HG03439 (cell line): ENCODE data around the gene TGFBR3L.

Experiments
- ATAC-seq: cut with Tn5 transposase; IDR thresholded peaks from one replicate; pipeline ENCODE4 v1.9.1; 2021; ENCODE audit warnings: mild to moderate bottlenecking, moderate library complexity; ENCODE audit not compliant: unreplicated experiment

TGFBR3L gene

GRCh38 chr19:7903244-7904073 lies 11.2 kb upstream of the TGFBR3L start, which contains the start of gene MAP2K7:
Gene MAP2K7, plus strand, starts transcription at chr19:7903877. Its CDS starts 68 bp downstream, at chr19:7903945.
- peak; percentile 87 for ATAC-seq

- peak; percentile 33 for ATAC-seq
These were observed 10.3 kb upstream of the TGFBR3L start for GRCh38 chr19:7904074-7905020.

GRCh38 chr19:7905268-7905667 lies 9.4 kb upstream of the TGFBR3L start:
- ATAC-seq, result no peak

- no peak for ATAC-seq
These were observed 8.8 kb upstream of the TGFBR3L start for GRCh38 chr19:7905859-7906258.

DNA sequence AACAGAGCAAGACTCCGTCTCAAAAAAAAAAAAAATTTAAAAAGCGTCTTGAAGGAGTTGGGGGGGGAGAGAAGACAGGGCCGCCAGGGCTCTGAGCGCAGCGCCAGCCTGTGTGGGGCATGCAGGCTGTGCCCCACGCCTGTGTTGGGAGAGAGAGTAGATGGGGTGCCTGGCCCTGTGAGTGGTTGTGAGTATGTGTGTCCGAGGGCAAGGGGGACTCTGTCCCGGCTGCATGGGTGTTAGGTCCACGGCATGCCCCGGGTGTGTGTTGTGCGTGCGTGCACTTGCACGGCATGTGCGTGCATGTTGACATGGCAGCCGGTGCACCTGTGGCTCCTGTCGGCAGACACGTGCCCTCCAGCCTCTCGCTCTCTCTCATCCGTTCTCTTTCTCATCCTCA lies 7.5 kb upstream of the TGFBR3L start:
- no peak for ATAC-seq

DNA sequence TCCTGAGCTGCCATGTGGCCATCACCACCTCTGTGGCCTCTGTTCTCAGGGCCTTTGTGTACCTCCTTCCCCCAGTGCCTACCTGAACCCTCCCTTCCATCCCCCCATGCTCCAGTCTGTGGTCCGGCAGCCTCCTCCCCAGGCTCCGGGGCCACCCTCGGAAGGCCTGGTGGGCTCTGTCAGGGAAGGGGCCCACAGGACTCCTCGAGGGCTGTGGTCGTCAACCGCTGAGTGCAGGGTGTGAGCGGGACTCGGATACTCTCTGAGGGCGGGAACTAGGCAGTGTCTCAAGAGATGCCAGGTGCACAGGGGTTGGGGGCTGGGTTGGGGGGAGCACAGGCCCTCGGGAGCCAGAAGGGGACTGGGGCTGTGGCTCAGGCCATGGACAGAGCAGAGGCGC lies 7.1 kb upstream of the TGFBR3L start:
- ATAC-seq, result no peak

DNA sequence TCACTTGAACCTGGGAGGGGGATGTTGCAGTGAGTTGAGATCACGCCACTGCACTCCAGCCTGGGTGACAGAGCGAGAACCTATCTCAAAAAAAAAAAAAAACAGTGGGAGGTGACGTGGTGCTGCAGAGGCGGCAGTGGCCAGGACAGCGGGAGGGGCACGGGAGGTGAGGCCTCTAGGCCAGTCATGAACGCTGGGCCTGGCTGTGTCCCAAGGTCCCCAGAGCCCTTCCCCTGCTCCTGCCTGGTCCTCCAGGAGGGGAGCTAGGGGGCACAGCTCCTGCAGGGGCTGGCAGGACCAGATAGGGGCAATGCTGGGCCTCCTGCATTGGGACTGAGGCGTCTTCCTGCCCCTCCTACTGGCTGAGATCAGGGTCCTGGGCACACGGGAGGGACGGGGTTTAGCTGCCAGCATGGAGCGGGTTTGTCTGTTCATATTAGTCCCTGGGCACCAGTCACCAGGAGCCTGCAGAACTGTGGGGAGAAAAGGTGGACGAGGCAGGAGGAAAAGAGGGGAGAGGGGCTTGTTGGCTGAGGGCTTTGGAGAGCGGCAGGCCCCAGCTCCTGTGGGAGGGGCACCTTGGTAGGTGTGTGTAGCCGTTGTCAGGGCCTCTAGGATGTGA lies 6.4 kb upstream of the TGFBR3L start:
- ATAC-seq, result no peak

DNA sequence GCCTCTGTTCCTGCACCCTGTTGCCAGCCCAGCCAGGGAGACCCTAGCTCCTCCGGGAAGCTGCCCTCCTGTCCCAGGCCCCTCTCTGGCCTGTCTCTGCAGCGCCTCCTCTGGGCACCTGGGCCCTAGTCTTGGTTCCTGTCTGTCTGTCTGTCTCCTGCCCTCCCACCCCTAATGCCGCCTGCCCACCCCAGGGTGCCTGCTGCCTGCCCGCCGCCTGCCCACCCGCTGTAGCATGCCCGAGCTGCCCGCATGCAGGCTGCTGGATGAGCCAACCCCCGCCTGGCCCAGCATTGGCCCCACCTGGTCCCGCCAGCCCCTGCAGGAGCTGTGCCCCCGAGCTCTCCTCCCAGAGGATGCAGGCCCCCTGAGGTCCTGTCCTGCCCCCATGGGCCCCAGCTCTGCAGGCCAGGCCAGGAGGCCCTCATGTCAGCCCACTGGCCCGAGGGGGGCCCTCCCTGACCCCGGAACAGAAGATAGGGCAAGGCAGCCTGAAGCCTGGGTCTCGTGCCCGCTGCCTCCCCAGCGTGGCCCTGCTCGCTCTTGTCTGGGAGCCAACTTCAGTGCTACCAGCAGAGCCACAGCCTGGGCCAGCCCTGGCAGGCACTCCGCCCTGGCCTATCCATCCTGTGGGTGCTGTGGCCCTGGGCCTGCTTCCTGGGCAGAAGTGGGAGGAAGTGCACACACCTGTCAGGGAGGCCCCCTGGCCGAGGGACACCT lies 5.7 kb upstream of the TGFBR3L start:
- ATAC-seq, result no peak

- ATAC-seq, result no peak
These were observed 5.1 kb upstream of the TGFBR3L start for GRCh38 chr19:7909471-7910067.

GRCh38 chr19:7910321-7911161 lies 4.1 kb upstream of the TGFBR3L start:
- no peak for ATAC-seq

DNA sequence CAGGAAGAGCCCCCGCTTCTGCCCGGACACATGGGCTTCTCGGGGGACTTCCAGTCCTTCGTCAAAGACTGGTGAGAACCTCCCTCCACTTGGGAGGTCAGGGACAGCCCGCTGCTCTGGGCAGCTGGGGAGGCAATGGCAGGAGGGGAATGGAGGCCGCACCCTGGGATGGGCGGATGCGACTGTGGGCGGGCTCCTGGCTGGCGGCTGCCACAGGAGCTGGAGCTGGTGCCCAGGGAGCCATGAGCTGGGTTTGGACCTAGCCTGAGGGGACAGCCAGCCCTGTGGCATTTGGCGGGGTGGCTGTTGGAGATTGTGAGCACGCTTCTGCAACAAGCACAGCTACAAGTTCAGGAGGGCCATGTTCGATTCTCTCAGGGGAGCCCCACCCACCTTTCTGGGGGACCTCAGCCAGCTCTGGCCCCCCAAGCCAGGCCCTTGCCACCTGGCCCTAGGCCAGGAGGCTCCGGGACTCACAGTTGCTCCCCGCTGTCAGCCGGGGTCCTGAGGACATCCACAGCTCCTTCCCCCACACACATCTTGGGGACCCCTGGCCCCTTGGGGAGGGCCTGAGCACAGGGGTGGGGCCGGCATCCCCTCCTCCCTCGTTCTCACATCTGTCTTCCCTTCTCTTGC lies 3.0 kb upstream of the TGFBR3L start:
- no peak for ATAC-seq

DNA sequence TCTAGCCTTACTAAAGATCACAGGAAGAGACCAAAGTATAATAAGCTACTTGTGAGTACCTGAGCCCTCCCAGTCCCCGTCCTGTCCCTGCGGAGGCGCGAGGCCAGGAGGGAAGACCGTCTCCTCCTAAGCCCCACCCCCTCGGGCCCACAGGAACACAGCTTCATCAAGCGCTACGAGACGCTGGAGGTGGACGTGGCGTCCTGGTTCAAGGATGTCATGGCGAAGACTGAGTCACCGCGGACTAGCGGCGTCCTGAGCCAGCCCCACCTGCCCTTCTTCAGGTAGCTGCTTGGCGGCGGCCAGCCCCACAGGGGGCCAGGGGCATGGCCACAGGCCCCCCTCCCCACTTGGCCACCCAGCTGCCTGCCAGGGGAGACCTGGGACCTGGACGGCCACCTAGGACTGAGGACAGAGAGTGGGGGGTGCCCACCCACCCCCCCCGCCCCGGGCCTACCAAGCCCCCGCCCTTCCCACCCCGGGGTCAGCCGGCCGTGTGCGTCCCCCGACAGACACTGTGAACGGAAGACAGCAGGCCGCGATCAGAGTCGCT lies 2.4 kb upstream of the TGFBR3L start:
- ATAC-seq, result no peak

DNA sequence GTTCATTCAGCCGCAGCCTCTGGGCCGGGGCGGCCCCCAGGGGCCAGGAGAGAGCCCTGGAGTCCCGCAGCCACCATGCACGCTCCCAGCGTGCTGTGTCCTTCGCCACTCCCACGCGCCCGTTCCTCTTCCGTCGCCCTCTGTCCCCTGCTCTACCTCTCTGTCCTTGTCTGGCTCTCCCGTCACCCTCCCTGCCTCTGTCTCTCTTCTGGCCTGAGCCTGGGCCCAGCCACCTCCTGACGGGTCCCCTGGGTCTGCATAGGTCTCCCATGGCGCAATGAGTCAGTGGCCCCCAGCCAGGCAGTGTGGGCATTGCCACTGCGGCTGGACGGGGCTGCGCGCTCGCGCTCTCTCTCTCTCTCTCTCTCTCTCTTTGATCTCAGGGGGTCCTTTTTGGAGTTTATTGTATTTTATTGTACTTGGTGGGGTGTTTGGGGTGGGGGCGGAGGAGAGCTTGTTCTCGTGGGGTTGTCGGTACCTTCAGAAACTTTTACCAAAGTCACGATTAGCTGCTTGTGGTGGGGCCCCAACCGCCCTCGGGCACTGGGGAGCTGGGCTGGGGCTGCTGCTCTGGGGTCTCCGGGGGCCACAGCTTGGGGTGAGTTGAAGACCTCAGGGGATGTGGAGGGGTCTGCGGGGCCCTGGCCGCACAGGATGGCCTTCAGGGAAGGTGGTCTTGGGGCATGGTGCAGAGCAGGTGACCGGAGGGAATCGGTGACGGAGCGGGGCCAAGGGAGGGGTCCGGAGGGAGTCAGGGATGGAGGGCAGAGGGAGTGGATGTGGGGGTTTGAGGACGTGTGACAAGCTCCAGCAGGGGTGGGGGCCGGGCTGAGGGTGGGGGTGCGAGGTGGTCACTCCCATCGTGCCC lies 1.7 kb upstream of the TGFBR3L start:
- ATAC-seq, result no peak

DNA sequence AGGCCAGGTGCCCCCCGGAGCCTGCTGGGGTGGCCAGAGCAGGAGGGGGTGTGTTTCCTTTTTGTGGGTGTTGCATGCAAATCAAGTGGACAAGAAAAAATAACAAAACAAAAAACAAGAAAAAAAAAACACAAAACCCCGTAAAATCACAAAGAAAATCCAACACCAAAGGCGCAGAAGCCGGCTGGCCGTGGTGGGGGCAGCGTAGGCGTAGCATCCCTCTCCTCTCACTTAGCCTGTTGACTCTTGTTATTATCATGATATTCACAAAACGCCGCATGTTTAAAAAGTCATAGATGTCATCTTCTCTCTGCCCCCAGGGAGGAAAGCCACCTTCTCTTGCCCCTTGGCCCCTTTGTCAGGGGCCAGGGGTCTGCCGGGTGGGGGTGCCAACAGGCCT lies 978 bp upstream of the TGFBR3L start:
- no peak for ATAC-seq

- no peak for ATAC-seq
These were observed 531 bp upstream of the TGFBR3L start for GRCh38 chr19:7914099-7914498.

DNA sequence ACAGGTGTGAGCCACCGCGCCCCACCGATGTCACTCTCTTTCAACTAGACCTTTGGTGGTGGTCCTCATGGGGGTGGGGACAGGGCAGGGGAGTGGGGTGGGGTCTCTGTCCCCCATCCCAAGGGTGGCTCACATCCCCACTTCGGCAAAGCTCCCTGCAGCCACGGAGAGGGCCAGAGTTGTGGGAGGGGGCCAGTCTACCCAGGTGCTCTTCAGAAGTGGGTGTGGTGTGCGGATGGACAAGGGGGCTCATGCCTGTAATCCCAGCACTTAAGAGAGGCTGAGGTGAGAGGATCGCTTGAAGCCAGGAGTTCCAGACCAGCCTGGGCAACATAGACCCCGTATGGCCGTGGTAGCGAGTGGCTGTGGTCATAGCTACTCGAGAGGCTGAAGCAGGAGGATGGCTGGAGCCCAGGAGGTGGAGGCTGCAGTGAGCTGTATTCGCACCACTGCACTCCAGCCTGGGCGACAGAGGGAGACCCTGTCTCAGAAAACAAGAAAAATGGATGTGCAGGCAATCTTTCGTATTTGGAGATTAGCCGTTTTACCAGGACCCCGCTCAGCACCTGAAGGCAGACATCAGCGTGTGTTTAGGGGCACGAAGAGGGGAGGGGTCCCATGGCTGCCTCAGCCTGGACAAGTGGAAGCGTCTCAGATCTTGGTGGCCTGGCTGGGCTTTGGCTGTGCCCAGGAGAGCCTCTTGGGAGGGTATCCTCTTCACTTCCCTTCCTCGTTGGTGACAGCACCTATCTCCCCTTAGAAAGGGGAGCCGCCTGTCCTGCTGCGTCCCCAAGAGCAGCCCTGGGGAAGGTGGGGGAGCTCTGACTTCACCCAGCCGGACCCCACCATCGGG lies 846 bp downstream of the TGFBR3L start:
- no peak for ATAC-seq
